Kidney (tissue), 14 donors: ENCODE data around the gene KCTD14. TPM values are rescaled to one million over a fixed set of nuclear protein-coding genes. Genes with fewer than 3 reads are reported as not detected.
A peak's percentile ranks its signal among the peaks of the same experiment; 100 is the strongest.
"Not testable (repeated sequence)": the region's sequence is repeated elsewhere in the genome, so short reads cannot be mapped to it uniquely, and the experiment has no call there.

ENCODE experiments used
- DNase-seq, 5 donors: peaks; one replicate each; pipeline ENCODE4 v3.0.0-alpha.2; 2013 to 2020
- FAIRE-seq: peaks from 2 replicates; lab custom pipeline; 2012; peaks lifted over from hg19 to GRCh38; lab: Jason Lieb, UNC
- H3K27ac ChIP-seq, 2 donors: one replicate each; pipeline ENCODE4 v1.7.0; 2013; ENCODE audit warnings: low read depth in 2 of 2, low read length in 2 of 2, inconsistent platforms in 1 of 2
- H3K27me3 ChIP-seq: one replicate; pipeline ENCODE4 v1.7.1; 2013; ENCODE audit warnings: low read length, inconsistent platforms; ENCODE audit not compliant: control insufficient read depth, insufficient read depth
- H3K36me3 ChIP-seq, 3 donors: one replicate each; pipeline versions ENCODE4 v1.7.0 to v1.7.1; 2013; ENCODE audit warnings: low read length in 3 of 3, control low read depth in 1 of 3, inconsistent platforms in 1 of 3; ENCODE audit not compliant: insufficient read depth in 3 of 3, control insufficient read depth in 2 of 3
- H3K4me1 ChIP-seq, 3 donors: one replicate each; pipeline versions ENCODE4 v1.7.0 to v1.7.1; 2013; ENCODE audit warnings: low read length in 3 of 3, inconsistent platforms in 1 of 3, low read depth in 1 of 3; ENCODE audit not compliant: control insufficient read depth in 2 of 3, insufficient read depth in 2 of 3
- H3K4me3 ChIP-seq, 3 donors: one replicate each; pipeline versions ENCODE4 v1.7.0 to v1.8.1; 2013; ENCODE audit warnings: low read length in 3 of 3, control low read depth in 1 of 3, inconsistent platforms in 1 of 3
- H3K9ac ChIP-seq, 3 donors: one replicate each; pipeline versions ENCODE4 v1.7.0 to v1.7.1; 2013; ENCODE audit warnings: low read length in 3 of 3, control low read depth in 1 of 3, inconsistent platforms in 1 of 3
- H3K9me3 ChIP-seq, 3 donors: one replicate each; pipeline versions ENCODE4 v1.7.0 to v1.7.1; 2013; ENCODE audit warnings: low read length in 3 of 3, control low read depth in 1 of 3, inconsistent platforms in 1 of 3; ENCODE audit not compliant: control insufficient read depth in 2 of 3, insufficient read depth in 1 of 3
- CTCF ChIP-seq: IDR thresholded peaks from 3 replicates; pipeline ENCODE4 v1.5.1; 2012; ENCODE audit warnings: mild to moderate bottlenecking, moderate library complexity, borderline replicate concordance; ENCODE audit not compliant: insufficient read depth; ENCODE audit errors: extremely low read depth
- intact Hi-C: fragments of 100-400 bp; cut with DNase I; formaldehyde crosslinking; loops from one replicate; pipeline ENCODE4 v1.11.1; 2022
- polyA plus RNA-seq: library from polyadenylated mRNA; stranded (reverse); fragments of 350-450 nt; fragmentation: Illumina TruSeq; extraction: RNeasy Lipid Tissue Mini Kit (QIAGEN cat#74804); gene quantifications from one replicate; pipeline ENCODE4 v1.2.3, GENCODE V29; 2014; ENCODE audit warnings: low read depth, low replicate concordance; ENCODE audit not compliant: insufficient read depth
- total RNA-seq: library from RNA; stranded (reverse); fragmentation: NEBNext Ultra II Directional; extraction: Animal tissue kit (Norgen Biotek cat#: 25700); gene quantifications from one replicate; pipeline ENCODE4 v1.2.1, GENCODE V29; 2021
- donor health status: control.
- donor health status: control.
- donor health status: control.
- donor health status: control.
- donor health status: control.
- donor health status: DM: yes; HTN: yes; CAD: no.
- donor health status: Normal renal cell carcinoma (clear cell type).

Gene KCTD14
- total and polyA plus RNA-seq, 2 donors from 2014 or later: 13.7 to 14.8 TPM

GRCh38 chr11:78020246-78020645, 2.8 kb downstream of the KCTD14 start:
- peaks cover 2 to 7% (median 3%) of the 10 kb centered on the region in 3 donors for H3K36me3 ChIP-seq
- peaks cover 0 to 11% (median 8%) of the 10 kb centered on the region in 3 donors for H3K4me1 ChIP-seq
- FAIRE-seq: no peak
- no peaks in the 10 kb centered on the region for H3K27me3 ChIP-seq
- peak in 3 of 5 donors; percentile 54 to 72 (median 69) for DNase-seq
- no peaks in the 10 kb centered on the region for H3K9me3 ChIP-seq
- peak overlapping the region in 1 of 3 donors; percentile 3 for H3K9ac ChIP-seq
- no peak for TF ChIP-seq CTCF
- intact Hi-C loops: no loop called here
- peak overlapping the region in 1 of 3 donors; percentile 11 for H3K4me3 ChIP-seq
- no peak overlapping the region for H3K27ac ChIP-seq

- Histone ChIP-seq H3K9me3 (no peaks in the 10 kb centered on the region), H3K36me3 (peaks cover 2 to 7% (median 3%) of the 10 kb centered on the region in 3 donors), H3K4me3 (no peak overlapping the region), H3K27ac (no peak overlapping the region), H3K9ac (no peak overlapping the region), H3K27me3 (no peaks in the 10 kb centered on the region), H3K4me1 (peaks cover 0 to 11% (median 8%) of the 10 kb centered on the region in 3 donors)
- intact Hi-C loops: no loop called here
- TF ChIP-seq CTCF: no peak
- FAIRE-seq (no peak), DNase-seq (no peak)
Measured at GRCh38 chr11:78019808-78020207, 3.3 kb downstream of the KCTD14 start.

- peaks cover 0 to 11% (median 8%) of the 10 kb centered on the region in 3 donors for H3K4me1 ChIP-seq
- no peak overlapping the region for H3K27ac ChIP-seq
- FAIRE-seq (no peak), DNase-seq (no peak)
- H3K27me3 ChIP-seq: no peaks in the 10 kb centered on the region
- peaks cover 2 to 7% (median 3%) of the 10 kb centered on the region in 3 donors for H3K36me3 ChIP-seq
- no peak overlapping the region for H3K4me3 ChIP-seq
- intact Hi-C loops: no loop called here
- TF ChIP-seq CTCF: no peak
- no peak overlapping the region for H3K9ac ChIP-seq
- H3K9me3 ChIP-seq: no peaks in the 10 kb centered on the region
Measured at GRCh38 chr11:78015878-78016277, 7.2 kb downstream of the KCTD14 start.

- H3K4me3 ChIP-seq, H3K9ac ChIP-seq, H3K9me3 ChIP-seq, DNase-seq, H3K27ac ChIP-seq, FAIRE-seq, H3K4me1 ChIP-seq, intact Hi-C loops, H3K36me3 ChIP-seq, H3K27me3 ChIP-seq: not testable (repeated sequence)
Measured at GRCh38 chr11:78014937-78015520, 8.0 kb downstream of the KCTD14 start.
